ENCODE data around the gene GPR15.

GPR15 gene

GRCh38 chr3:98531622-98532274, at the start of gene GPR15:
Gene GPR15 (plus strand): TSS chr3:98531978. CDS start chr3:98532034, 56 bp downstream.
- no peak for DNase-seq

GRCh38 chr3:98482717-98483482, 48.9 kb upstream of the GPR15 start:
- no peak for DNase-seq

- no peak for DNase-seq
Observed at GRCh38 chr3:98483626-98484025, 48.2 kb upstream of the GPR15 start.

- no peak for DNase-seq
Observed at GRCh38 chr3:98497381-98497780, 34.4 kb upstream of the GPR15 start, which contains the start of gene OR5K2. Gene OR5K2 (plus strand): TSS chr3:98497681. CDS start chr3:98497681, 0 bp downstream.

GRCh38 chr3:98500019-98500418, 31.8 kb upstream of the GPR15 start:
- DNase-seq, result no peak

- no peak for DNase-seq
Observed at GRCh38 chr3:98501270-98501669, 30.5 kb upstream of the GPR15 start.

GRCh38 chr3:98501863-98502576, 29.8 kb upstream of the GPR15 start:
- DNase-seq, result no peak

- DNase-seq, result no peak
Observed at GRCh38 chr3:98504539-98504938, 27.2 kb upstream of the GPR15 start.

GRCh38 chr3:98508582-98508981, 23.2 kb upstream of the GPR15 start:
- DNase-seq, result no peak

- DNase-seq, result no peak
Observed at GRCh38 chr3:98512576-98512975, 19.2 kb upstream of the GPR15 start.

- no peak for DNase-seq
Observed at GRCh38 chr3:98513091-98513511, 18.7 kb upstream of the GPR15 start.

- DNase-seq, result no peak
Observed at GRCh38 chr3:98513736-98514135, 18.0 kb upstream of the GPR15 start.

- DNase-seq, result no peak
Observed at GRCh38 chr3:98514948-98515347, 16.8 kb upstream of the GPR15 start.

- DNase-seq, result no peak
Observed at GRCh38 chr3:98518816-98519215, 13.0 kb upstream of the GPR15 start.

GRCh38 chr3:98519351-98519750, 12.4 kb upstream of the GPR15 start:
- DNase-seq, result no peak

- DNase-seq, result peak; percentile 60 to 67
Observed at GRCh38 chr3:98521897-98522543, 9.8 kb upstream of the GPR15 start.

- peak; percentile 93 to 95 for DNase-seq
Observed at GRCh38 chr3:98522544-98523281, 9.1 kb upstream of the GPR15 start, which contains the start of gene CLDND1. Gene CLDND1 (minus strand): TSS chr3:98522902. CDS start chr3:98521424, 1,478 bp downstream.

GRCh38 chr3:98525494-98525893, 6.3 kb upstream of the GPR15 start:
- no peak for DNase-seq

- no peak for DNase-seq
Observed at GRCh38 chr3:98528474-98529346, 3.1 kb upstream of the GPR15 start.

- no peak for DNase-seq
Observed at GRCh38 chr3:98529856-98530459, 1.8 kb upstream of the GPR15 start.

- DNase-seq, result no peak
Observed at GRCh38 chr3:98530676-98531075, 1.1 kb upstream of the GPR15 start.

Data from stimulated activated CD4-positive, alpha-beta T cell treated with anti-CD3 and anti-CD28 coated beads, Interleukin-2, amount 100 ng/mL, for 24 hours (primary cell).